MM.1S (cell line): Measurements from ENCODE around the gene RANBP10.

Experiments
- DNase-seq: peaks from one replicate; pipeline ENCODE4 v3.0.0-alpha.2; 2015
- H2AFZ ChIP-seq: fragments of 300-600 bp; sonication (generic); 2 replicates; pipeline ENCODE4 v1.6.0; 2016; ENCODE audit warnings: antibody characterized with exemption, low read length
- H3F3A ChIP-seq: fragments of 300-600 bp; sonication (generic); 2 replicates; pipeline ENCODE4 v1.6.1; 2016; ENCODE audit warnings: mild to moderate bottlenecking, antibody characterized with exemption, low read length, moderate library complexity, mixed read lengths; ENCODE audit not compliant: insufficient read depth
- H3K27ac ChIP-seq: fragments of 300-600 bp; sonication (generic); 2 replicates; pipeline ENCODE4 v1.5.1; 2016; ENCODE audit warnings: mild to moderate bottlenecking, low read length
- H3K27me3 ChIP-seq: fragments of 300-600 bp; sonication (generic); replicated peaks from 2 replicates; pipeline ENCODE4 v1.6.0; 2016; ENCODE audit warnings: low read length; ENCODE audit not compliant: insufficient read depth
- H3K36me3 ChIP-seq: fragments of 300-600 bp; sonication (generic); replicated peaks from 2 replicates; pipeline ENCODE4 v1.6.1; 2016; ENCODE audit warnings: mild to moderate bottlenecking, low read length, mixed read lengths; ENCODE audit not compliant: insufficient read depth
- H3K4me1 ChIP-seq: fragments of 300-600 bp; sonication (generic); 2 replicates; pipeline ENCODE4 v1.6.1; 2016; ENCODE audit warnings: low read length, mixed read lengths
- H3K4me2 ChIP-seq: fragments of 300-600 bp; sonication (generic); 2 replicates; pipeline ENCODE4 v1.6.0; 2016; ENCODE audit warnings: low read depth, low read length
- H3K4me3 ChIP-seq: fragments of 300-600 bp; sonication (generic); 2 replicates; pipeline ENCODE4 v1.5.1; 2016; ENCODE audit warnings: low read length, mixed read lengths
- H3K79me2 ChIP-seq: fragments of 300-600 bp; sonication (generic); 2 replicates; pipeline ENCODE4 v1.6.1; 2016; ENCODE audit warnings: mixed run types, low read length, mixed read lengths
- H3K9ac ChIP-seq: fragments of 300-600 bp; sonication (generic); 2 replicates; pipeline ENCODE4 v1.6.1; 2016; ENCODE audit warnings: low read length, mixed read lengths
- H3K9me2 ChIP-seq: fragments of 300-600 bp; sonication (generic); replicated peaks from 2 replicates; pipeline ENCODE4 v1.6.1; 2016; ENCODE audit warnings: mild to moderate bottlenecking, low read length, mixed read lengths; ENCODE audit not compliant: insufficient read depth
- H3K9me3 ChIP-seq: fragments of 300-600 bp; sonication (generic); replicated peaks from 2 replicates; pipeline ENCODE4 v1.6.1; 2016; ENCODE audit warnings: mild to moderate bottlenecking, low read length, mixed read lengths; ENCODE audit not compliant: insufficient read depth
- H4K20me1 ChIP-seq: fragments of 300-600 bp; sonication (generic); 2 replicates; pipeline ENCODE4 v1.6.1; 2016; ENCODE audit warnings: mild to moderate bottlenecking, low read length, moderate library complexity, mixed read lengths; ENCODE audit not compliant: insufficient read depth
- CTCF ChIP-seq: fragments of 300-600 bp; sonication (generic); IDR thresholded peaks from 2 replicates; pipeline ENCODE4 v1.5.1; 2016; ENCODE audit warnings: antibody characterized with exemption, low read length, mixed read lengths
- EZH2 ChIP-seq: fragments of 300-600 bp; sonication (generic); optimal IDR thresholded peaks from 2 replicates; pipeline ENCODE3; 2017; ENCODE audit warnings: low read depth, mild to moderate bottlenecking, antibody characterized with exemption, low read length, mixed read lengths
- EZH2phosphoT487 ChIP-seq: fragments of 300-600 bp; sonication (generic); IDR thresholded peaks from 2 replicates; pipeline ENCODE4 v1.6.1; 2018; ENCODE audit warnings: antibody characterized with exemption, low read length

RANBP10 gene

DNA sequence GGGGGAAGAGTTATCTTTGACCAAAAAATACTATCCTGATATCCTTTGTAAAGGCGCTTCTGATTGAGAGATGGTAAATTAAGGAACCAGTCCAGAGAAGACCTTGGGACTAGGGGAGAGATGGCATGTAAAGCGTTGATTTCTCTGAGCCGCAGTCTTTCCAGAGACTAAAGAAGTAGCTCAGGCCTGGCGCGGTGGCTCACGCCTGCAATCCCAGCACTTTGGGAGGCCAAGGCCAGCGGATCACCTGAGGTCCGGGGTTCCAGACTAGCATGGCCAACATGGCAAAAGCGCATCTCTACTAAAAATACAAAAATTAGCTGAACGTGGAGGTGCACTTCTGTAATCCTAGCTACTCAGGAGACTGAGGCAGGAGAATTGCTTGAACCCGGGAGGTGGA is 41.8 kb upstream of the RANBP10 start:
- no peaks in the 10 kb centered on the region for H3K27me3 ChIP-seq
- H3K4me2 ChIP-seq, result peak overlapping the region; percentile 71
- H3F3A ChIP-seq, result peaks cover 25% of the 10 kb centered on the region
- no peaks in the 10 kb centered on the region for H3K9me2 ChIP-seq
- H3K4me1 ChIP-seq, result peaks cover 20% of the 10 kb centered on the region
- TF ChIP-seq EZH2phosphoT487 (no peak), EZH2 (no peak), CTCF (no peak)
- H4K20me1 ChIP-seq, result no peaks in the 10 kb centered on the region
- H3K9ac ChIP-seq, result peak overlapping the region; percentile 88; the same call in 1 of the 2 replicates
- DNase-seq, result no peak
- H3K27ac ChIP-seq, result no peak overlapping the region
- H3K4me3 ChIP-seq, result peak overlapping the region; percentile 99
- H2AFZ ChIP-seq, result no peak overlapping the region
- no peaks in the 10 kb centered on the region for H3K36me3 ChIP-seq
- no peaks in the 10 kb centered on the region for H3K9me3 ChIP-seq
- peaks cover 91% of the 10 kb centered on the region for H3K79me2 ChIP-seq

- no peak for TF ChIP-seq EZH2phosphoT487
- TF ChIP-seq CTCF, result no peak
- TF ChIP-seq EZH2, result no peak
- DNase-seq, result peak; percentile 70
- H3K27me3 ChIP-seq, result no peaks in the 10 kb centered on the region
- H3K36me3 ChIP-seq, result no peaks in the 10 kb centered on the region
- no peaks in the 10 kb centered on the region for H3K9me2 ChIP-seq
- H4K20me1 ChIP-seq, result no peaks in the 10 kb centered on the region
- H3K9ac ChIP-seq, result peak within 1 kb of the TSS; percentile 88
- H3K4me1 ChIP-seq, result peaks cover 20% of the 10 kb centered on the region
- H3K4me3 ChIP-seq, result peak within 1 kb of the TSS; percentile 99
- no peaks in the 10 kb centered on the region for H3K9me3 ChIP-seq
- H3K79me2 ChIP-seq, result peaks cover 91% of the 10 kb centered on the region
- peaks cover 33% of the 10 kb centered on the region for H3F3A ChIP-seq
- peak within 1 kb of the TSS; percentile 94 for H2AFZ ChIP-seq
- H3K27ac ChIP-seq, result peak within 1 kb of the TSS; percentile 78
- peak within 1 kb of the TSS; percentile 99 for H3K4me2 ChIP-seq
Observed at GRCh38 chr16:67847064-67847861, 40.9 kb upstream of the RANBP10 start, which contains the start of gene CENPT. Gene CENPT (minus strand): TSS chr16:67847693. CDS start chr16:67833859, 13,834 bp downstream.

GRCh38 chr16:67846320-67847063 is 40.1 kb upstream of the RANBP10 start, which contains the start of gene NUTF2:
Gene NUTF2 (plus strand): TSS chr16:67846933. CDS start chr16:67865131, 18,198 bp downstream.
- Histone ChIP-seq H3F3A (peaks cover 33% of the 10 kb centered on the region), H3K27ac (peak within 1 kb of the TSS; percentile 78), H3K36me3 (no peaks in the 10 kb centered on the region), H3K9ac (peak within 1 kb of the TSS; percentile 88), H2AFZ (peak within 1 kb of the TSS; percentile 94), H3K4me2 (peak within 1 kb of the TSS; percentile 99), H3K4me3 (peak within 1 kb of the TSS; percentile 99), H3K79me2 (peaks cover 84% of the 10 kb centered on the region), H3K9me2 (no peaks in the 10 kb centered on the region), H3K9me3 (no peaks in the 10 kb centered on the region), H4K20me1 (no peaks in the 10 kb centered on the region), H3K4me1 (peaks cover 22% of the 10 kb centered on the region), H3K27me3 (no peaks in the 10 kb centered on the region)
- DNase-seq, result peak; percentile 96
- TF ChIP-seq EZH2 (no peak), CTCF (no peak), EZH2phosphoT487 (no peak)
